ENCODE measurements around the gene ADGRL3. TPM values are rescaled to one million over a fixed set of nuclear protein-coding genes. Genes with fewer than 3 reads are reported as not detected.

ADGRL3 gene
- total RNA-seq, 1 donor from 2014 or later, result 44.8 TPM

- TF ChIP-seq, protein P1, sequence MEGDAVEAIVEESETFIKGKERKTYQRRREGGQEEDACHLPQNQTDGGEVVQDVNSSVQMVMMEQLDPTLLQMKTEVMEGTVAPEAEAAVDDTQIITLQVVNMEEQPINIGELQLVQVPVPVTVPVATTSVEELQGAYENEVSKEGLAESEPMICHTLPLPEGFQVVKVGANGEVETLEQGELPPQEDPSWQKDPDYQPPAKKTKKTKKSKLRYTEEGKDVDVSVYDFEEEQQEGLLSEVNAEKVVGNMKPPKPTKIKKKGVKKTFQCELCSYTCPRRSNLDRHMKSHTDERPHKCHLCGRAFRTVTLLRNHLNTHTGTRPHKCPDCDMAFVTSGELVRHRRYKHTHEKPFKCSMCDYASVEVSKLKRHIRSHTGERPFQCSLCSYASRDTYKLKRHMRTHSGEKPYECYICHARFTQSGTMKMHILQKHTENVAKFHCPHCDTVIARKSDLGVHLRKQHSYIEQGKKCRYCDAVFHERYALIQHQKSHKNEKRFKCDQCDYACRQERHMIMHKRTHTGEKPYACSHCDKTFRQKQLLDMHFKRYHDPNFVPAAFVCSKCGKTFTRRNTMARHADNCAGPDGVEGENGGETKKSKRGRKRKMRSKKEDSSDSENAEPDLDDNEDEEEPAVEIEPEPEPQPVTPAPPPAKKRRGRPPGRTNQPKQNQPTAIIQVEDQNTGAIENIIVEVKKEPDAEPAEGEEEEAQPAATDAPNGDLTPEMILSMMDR (IDR thresholded peaks at IDR 0.05; ENCODE audit: unreplicated experiment), result no peak
- H3K36me3 Mint-ChIP-seq (ENCODE audit: low read depth, unreplicated experiment), result no peaks in the 10 kb centered on the region
- no peak overlapping the region for H3K27ac Mint-ChIP-seq (ENCODE audit: unreplicated experiment)
Measured at GRCh38 chr4:61251129-61251528, 51.0 kb downstream of the ADGRL3 start.

DNA sequence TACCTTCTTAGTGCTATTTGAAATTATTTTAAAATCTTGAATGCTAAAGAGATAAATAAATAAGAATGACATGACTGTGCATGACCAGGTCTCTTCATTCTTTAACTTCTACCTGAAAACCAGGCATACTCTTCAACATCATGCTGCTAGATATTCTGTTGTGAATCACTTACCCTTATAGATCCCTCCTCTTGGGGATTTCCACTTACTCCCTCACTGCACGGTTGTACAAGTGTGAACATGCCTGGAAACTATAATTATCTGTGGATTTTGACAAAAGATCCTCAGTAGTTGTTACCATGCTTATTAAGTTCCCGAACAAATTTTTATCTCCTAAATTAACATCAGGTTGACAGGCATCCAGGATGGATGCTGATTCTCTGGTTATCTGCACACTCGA, 54.3 kb downstream of the ADGRL3 start:
- peaks cover 2% of the 10 kb centered on the region for H3K4me1 Mint-ChIP-seq (ENCODE audit: unreplicated experiment)
- no peaks in the 10 kb centered on the region for H3K27me3 Mint-ChIP-seq (ENCODE audit: unreplicated experiment)
- no peaks in the 10 kb centered on the region for H3K9me3 Mint-ChIP-seq (ENCODE audit: unreplicated experiment)
- H3K36me3 Mint-ChIP-seq (ENCODE audit: low read depth, unreplicated experiment), result no peaks in the 10 kb centered on the region
- H3K4me3 Mint-ChIP-seq (ENCODE audit: unreplicated experiment), result no peak overlapping the region
- TF ChIP-seq, protein P1 (IDR thresholded peaks at IDR 0.05; ENCODE audit: unreplicated experiment), result no peak
- no peak overlapping the region for H3K27ac Mint-ChIP-seq (ENCODE audit: unreplicated experiment)
- no peak for DNase-seq (ENCODE audit: low spot score)

More at GRCh38 chr4:61251129-61251528, 51.0 kb downstream of the ADGRL3 start:
- no peaks in the 10 kb centered on the region for H3K27me3 Mint-ChIP-seq (ENCODE audit: unreplicated experiment)
- no peak overlapping the region for H3K4me3 Mint-ChIP-seq (ENCODE audit: unreplicated experiment)
- H3K4me1 Mint-ChIP-seq (ENCODE audit: unreplicated experiment), result peaks cover 8% of the 10 kb centered on the region
- H3K9me3 Mint-ChIP-seq (ENCODE audit: unreplicated experiment), result no peaks in the 10 kb centered on the region
- no peak for DNase-seq (ENCODE audit: low spot score)

DNA sequence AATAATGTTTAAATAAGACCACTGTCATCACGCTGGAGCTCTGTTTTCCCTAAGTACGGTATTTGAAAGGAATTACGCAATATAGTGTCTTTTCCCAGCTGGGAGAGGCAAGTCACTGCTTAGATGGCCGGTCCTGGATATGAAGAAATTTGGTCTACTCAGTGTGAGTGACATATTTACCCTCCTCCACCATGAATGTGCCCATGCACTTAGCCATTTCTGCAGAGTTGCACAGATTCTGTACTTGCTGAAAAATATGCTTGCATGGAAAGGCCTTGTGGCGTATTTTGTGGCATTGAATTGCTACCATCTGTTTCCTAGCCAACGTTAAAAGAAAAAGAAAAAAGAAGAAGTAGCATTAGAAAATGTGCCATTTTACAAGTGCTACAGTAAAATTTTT, 73.1 kb downstream of the ADGRL3 start:
- H3K27me3 Mint-ChIP-seq (ENCODE audit: unreplicated experiment), result no peaks in the 10 kb centered on the region
- H3K27ac Mint-ChIP-seq (ENCODE audit: unreplicated experiment), result no peak overlapping the region
- H3K9me3 Mint-ChIP-seq (ENCODE audit: unreplicated experiment), result no peaks in the 10 kb centered on the region
- H3K4me1 Mint-ChIP-seq (ENCODE audit: unreplicated experiment), result no peaks in the 10 kb centered on the region
- no peaks in the 10 kb centered on the region for H3K36me3 Mint-ChIP-seq (ENCODE audit: low read depth, unreplicated experiment)
- DNase-seq (ENCODE audit: low spot score), result no peak
- no peak overlapping the region for H3K4me3 Mint-ChIP-seq (ENCODE audit: unreplicated experiment)
- TF ChIP-seq, protein P1 (IDR thresholded peaks at IDR 0.05; ENCODE audit: unreplicated experiment), result no peak

DNA sequence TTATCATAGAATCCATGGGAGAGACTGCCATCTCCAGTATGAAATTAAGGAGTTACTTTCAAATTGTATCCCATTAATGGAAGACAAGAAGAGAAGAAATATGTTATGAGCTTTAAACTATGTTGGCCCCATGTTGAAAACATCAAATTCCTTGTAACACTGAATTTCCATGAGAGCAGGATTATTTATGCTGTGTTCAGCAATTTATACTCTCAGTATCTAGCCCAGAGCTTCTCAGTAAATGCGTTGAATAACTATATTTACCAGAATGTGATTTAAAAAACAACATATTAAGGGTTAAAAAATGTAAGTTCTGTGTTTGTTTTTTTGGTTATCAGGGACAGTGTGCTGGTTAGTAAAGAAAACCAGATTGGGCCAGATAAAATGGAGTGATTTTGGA, 74.2 kb downstream of the ADGRL3 start:
- Mint-ChIP-seq H3K27ac (ENCODE audit: unreplicated experiment) (no peak overlapping the region), H3K4me1 (ENCODE audit: unreplicated experiment) (no peaks in the 10 kb centered on the region), H3K9me3 (ENCODE audit: unreplicated experiment) (no peaks in the 10 kb centered on the region), H3K36me3 (ENCODE audit: low read depth, unreplicated experiment) (no peaks in the 10 kb centered on the region), H3K4me3 (ENCODE audit: unreplicated experiment) (no peak overlapping the region), H3K27me3 (ENCODE audit: unreplicated experiment) (no peaks in the 10 kb centered on the region)
- no peak for DNase-seq (ENCODE audit: low spot score)
- TF ChIP-seq, protein P1 (IDR thresholded peaks at IDR 0.05; ENCODE audit: unreplicated experiment), result no peak

- H3K9me3 Mint-ChIP-seq (ENCODE audit: unreplicated experiment), result no peaks in the 10 kb centered on the region
- no peaks in the 10 kb centered on the region for H3K27me3 Mint-ChIP-seq (ENCODE audit: unreplicated experiment)
- TF ChIP-seq, protein P1 (IDR thresholded peaks at IDR 0.05; ENCODE audit: unreplicated experiment), result no peak
- no peaks in the 10 kb centered on the region for H3K36me3 Mint-ChIP-seq (ENCODE audit: low read depth, unreplicated experiment)
- no peak overlapping the region for H3K27ac Mint-ChIP-seq (ENCODE audit: unreplicated experiment)
- no peaks in the 10 kb centered on the region for H3K4me1 Mint-ChIP-seq (ENCODE audit: unreplicated experiment)
- DNase-seq (ENCODE audit: low spot score), result no peak
- H3K4me3 Mint-ChIP-seq (ENCODE audit: unreplicated experiment), result no peak overlapping the region
Measured at GRCh38 chr4:61275241-61275640, 75.1 kb downstream of the ADGRL3 start.

Data from endothelial cell (in vitro differentiated cells).